Esophagus mucosa (tissue), 1 donor: ENCODE measurements around the gene SLX1A. TPM values are rescaled to one million over a fixed set of nuclear protein-coding genes. Genes with fewer than 3 reads are reported as not detected.

Source experiments
- total RNA-seq: library from RNA; stranded (reverse); gene quantifications from one replicate; pipeline ENCODE4 v1.2.4, GENCODE V29; 2023
- donor health status: DM: yes; HTN: yes; CAD: no.

SLX1A gene
- total RNA-seq, 1 donor from 2014 or later: 27.9 TPM

Other genes with a start within 250 kb of the SLX1A start
- gene TMEM219, start 231.8 kb upstream of the SLX1A start, total RNA-seq: 74.5 TPM
- gene TAOK2, start 220.0 kb upstream of the SLX1A start, total RNA-seq: 17.7 TPM
- 7.1 TPM for gene HIRIP3, start 198.3 kb upstream of the SLX1A start, total RNA-seq
- 37.0 TPM for gene INO80E, start 197.6 kb upstream of the SLX1A start, total RNA-seq
- 0.20 TPM for gene DOC2A, start 182.8 kb upstream of the SLX1A start, total RNA-seq
- not detected for gene C16orf92, start 170.7 kb upstream of the SLX1A start, total RNA-seq
- gene TLCD3B, start 162.6 kb upstream of the SLX1A start, total RNA-seq: 0.20 TPM
- 1,863 TPM for gene ALDOA, start 128.1 kb upstream of the SLX1A start, total RNA-seq
- 112 TPM for gene PPP4C, start 117.9 kb upstream of the SLX1A start, total RNA-seq
- 3.6 TPM for gene TBX6, start 102.0 kb upstream of the SLX1A start, total RNA-seq
- 22.8 TPM for gene YPEL3, start 97.7 kb upstream of the SLX1A start, total RNA-seq
- 85.3 TPM for gene GDPD3, start 80.3 kb upstream of the SLX1A start, total RNA-seq
- 126 TPM for gene MAPK3, start 70.7 kb upstream of the SLX1A start, total RNA-seq
- gene CORO1A, start 10.3 kb upstream of the SLX1A start, total RNA-seq: 9.0 TPM
- gene BOLA2B, start 209 bp upstream of the SLX1A start, total RNA-seq: 131 TPM
- 7.1 TPM for gene SULT1A3, start 5.4 kb downstream of the SLX1A start, total RNA-seq
- 11.2 TPM for gene NPIPB13, start 54.6 kb downstream of the SLX1A start, total RNA-seq
- gene CD2BP2, start 161.4 kb downstream of the SLX1A start, total RNA-seq: 44.3 TPM
- gene TBC1D10B, start 176.6 kb downstream of the SLX1A start, total RNA-seq: 25.3 TPM
- gene MYL11, start 180.9 kb downstream of the SLX1A start, total RNA-seq: 2.2 TPM
- gene SEPTIN1, start 188.7 kb downstream of the SLX1A start, total RNA-seq: 2.4 TPM
- 2.6 TPM for gene ZNF48, start 201.5 kb downstream of the SLX1A start, total RNA-seq
- 3.2 TPM for gene ZNF771, start 213.7 kb downstream of the SLX1A start, total RNA-seq
- 49.0 TPM for gene DCTPP1, start 236.2 kb downstream of the SLX1A start, total RNA-seq